ENCODE data around the gene CDC42EP4.

CDC42EP4 gene

DNA sequence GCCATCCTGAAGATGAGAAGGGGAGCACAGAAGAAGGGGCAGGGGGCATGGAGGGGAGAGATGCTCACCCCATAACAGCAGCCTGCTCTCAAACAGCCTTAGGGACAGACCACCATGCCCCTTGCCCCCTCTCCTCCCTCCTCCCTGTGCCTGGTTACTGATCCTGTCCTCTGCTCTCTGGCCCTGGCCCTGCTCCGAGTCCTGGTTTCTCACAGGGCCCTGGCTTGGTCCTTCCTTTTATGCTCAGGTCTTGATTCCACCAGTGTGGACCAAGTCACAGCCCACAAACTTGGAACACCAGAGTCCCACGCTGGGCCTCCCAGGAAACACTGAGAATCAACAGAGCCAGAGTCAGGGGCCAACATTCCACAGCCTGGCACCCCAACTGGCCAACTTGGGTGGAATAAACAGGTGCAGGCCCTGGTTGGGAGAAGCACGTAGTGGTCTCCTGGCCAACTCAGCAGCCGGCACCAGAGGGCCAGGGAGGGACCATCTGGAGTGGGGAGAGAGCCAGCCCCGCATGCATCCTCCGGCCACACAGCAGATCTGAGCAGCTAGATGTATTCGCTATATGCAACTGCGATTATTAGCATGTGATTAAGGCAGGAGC, 44.9 kb upstream of the CDC42EP4 start:
- TF ChIP-seq, protein P1, sequence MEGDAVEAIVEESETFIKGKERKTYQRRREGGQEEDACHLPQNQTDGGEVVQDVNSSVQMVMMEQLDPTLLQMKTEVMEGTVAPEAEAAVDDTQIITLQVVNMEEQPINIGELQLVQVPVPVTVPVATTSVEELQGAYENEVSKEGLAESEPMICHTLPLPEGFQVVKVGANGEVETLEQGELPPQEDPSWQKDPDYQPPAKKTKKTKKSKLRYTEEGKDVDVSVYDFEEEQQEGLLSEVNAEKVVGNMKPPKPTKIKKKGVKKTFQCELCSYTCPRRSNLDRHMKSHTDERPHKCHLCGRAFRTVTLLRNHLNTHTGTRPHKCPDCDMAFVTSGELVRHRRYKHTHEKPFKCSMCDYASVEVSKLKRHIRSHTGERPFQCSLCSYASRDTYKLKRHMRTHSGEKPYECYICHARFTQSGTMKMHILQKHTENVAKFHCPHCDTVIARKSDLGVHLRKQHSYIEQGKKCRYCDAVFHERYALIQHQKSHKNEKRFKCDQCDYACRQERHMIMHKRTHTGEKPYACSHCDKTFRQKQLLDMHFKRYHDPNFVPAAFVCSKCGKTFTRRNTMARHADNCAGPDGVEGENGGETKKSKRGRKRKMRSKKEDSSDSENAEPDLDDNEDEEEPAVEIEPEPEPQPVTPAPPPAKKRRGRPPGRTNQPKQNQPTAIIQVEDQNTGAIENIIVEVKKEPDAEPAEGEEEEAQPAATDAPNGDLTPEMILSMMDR (conservative IDR thresholded peaks at IDR 0.05), result no peak
- TF ChIP-seq ZFX (IDR thresholded peaks at IDR 0.05), result no peak
- H3K27ac ChIP-seq, result no peak overlapping the region

DNA sequence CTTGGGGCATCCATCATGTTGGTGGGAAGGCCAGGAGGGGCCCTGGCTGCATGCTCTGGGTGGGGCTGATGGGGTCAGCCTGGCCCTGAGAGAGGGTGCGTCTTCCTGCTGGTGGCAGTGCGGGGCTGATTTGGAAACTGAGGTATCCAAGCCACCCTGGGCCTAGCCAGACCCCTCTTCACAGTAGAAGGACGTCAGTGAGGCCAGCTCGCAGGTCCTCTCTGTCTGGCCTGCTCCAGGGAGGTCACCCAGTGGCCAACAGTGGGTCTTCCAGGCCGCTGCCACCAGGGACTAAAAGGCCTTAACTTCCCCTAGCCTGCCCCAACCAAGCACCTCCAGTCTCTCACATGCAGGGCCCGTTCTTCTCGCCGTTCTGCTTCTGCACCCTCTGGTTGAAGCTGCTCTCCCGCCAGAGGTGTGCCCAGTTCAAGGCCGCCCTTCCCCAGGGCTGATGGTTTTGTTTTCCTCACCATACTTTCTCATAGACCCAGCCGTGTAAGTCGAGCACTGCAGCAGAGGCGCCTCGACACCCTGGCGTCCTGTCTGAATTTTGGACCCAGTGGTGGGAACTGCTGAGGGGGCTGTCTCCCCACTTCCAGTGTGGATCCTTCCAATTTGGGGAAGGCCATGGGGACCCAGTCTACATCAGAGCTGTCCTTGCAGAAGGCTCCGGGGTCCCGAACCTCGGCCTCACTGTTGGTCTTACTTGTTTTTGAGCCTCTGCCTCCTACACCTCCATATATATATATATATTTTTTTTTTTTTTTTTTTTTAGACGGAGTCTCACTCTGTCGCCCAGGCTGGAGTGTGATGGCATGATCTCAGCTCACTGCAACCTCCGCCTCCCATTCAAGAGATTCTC, 42.9 kb upstream of the CDC42EP4 start:
- TF ChIP-seq ZFX (IDR thresholded peaks at IDR 0.05), result no peak
- TF ChIP-seq, protein P1 (conservative IDR thresholded peaks at IDR 0.05), result no peak
- no peak overlapping the region for H3K27ac ChIP-seq

DNA sequence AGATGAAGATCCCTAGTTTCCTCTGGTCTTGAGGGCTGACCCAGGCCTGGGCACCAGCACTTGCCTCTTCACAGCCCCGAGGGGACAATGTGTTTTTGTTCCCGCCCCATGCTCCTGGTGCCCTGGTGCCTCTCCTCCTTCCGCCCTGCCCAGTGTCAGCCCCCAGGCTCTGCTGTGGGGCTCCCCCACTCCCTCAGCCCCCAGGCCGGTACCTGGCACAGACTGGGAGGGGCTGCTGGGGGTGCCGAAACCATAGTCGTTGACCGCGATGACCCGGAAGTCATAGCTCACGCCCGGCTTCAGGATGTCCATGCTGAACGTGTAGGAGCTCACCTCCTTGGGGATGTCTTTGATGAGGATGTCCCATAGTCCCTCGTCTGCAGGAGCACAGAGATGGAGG, 40.5 kb upstream of the CDC42EP4 start:
- no peak overlapping the region for H3K27ac ChIP-seq
- TF ChIP-seq ZFX (IDR thresholded peaks at IDR 0.05), result no peak
- TF ChIP-seq, protein P1 (conservative IDR thresholded peaks at IDR 0.05), result no peak

DNA sequence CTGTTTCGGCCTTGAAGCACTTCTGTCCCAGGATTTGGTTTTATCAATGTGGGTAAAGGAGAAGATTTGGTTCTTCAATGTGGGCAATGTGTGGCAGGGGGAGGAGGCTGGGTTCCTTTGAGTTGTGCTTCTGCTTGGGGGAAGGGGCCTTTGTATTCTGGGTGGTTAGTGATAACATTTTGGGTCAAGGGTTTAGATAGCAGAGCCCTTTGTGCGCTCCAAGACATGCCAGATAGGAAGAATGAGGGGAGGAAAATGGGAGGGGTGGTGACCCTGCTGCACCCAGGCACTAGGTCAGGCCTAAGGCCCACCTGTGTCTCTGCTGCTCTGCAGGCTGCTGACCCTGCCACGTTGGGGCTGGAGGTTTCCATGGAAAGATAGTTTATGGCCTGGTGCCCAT, 40.0 kb upstream of the CDC42EP4 start:
- H3K27ac ChIP-seq, result no peak overlapping the region
- TF ChIP-seq, protein P1 (conservative IDR thresholded peaks at IDR 0.05), result no peak
- TF ChIP-seq ZFX (IDR thresholded peaks at IDR 0.05), result no peak

DNA sequence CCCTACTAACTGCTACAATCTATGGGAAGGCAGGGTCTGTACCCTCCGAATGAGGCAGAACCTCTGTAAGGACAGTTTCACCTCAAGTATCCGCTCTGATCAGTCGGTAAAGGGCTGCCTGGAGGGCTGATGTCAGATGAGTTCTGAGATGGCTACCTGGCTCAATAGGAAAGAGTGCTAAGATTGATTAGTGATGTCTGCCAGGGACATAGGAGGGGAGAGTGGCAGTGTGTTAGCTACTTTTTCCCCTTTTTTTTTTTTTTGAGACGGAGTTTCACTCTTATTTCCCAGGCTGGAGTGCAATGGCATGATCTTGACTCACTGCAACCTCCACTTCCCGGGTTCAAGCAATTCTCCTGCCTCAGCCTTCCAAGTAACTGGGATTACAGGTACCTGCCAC, 39.1 kb upstream of the CDC42EP4 start:
- TF ChIP-seq, protein P1 (conservative IDR thresholded peaks at IDR 0.05), result no peak
- no peak overlapping the region for H3K27ac ChIP-seq

DNA sequence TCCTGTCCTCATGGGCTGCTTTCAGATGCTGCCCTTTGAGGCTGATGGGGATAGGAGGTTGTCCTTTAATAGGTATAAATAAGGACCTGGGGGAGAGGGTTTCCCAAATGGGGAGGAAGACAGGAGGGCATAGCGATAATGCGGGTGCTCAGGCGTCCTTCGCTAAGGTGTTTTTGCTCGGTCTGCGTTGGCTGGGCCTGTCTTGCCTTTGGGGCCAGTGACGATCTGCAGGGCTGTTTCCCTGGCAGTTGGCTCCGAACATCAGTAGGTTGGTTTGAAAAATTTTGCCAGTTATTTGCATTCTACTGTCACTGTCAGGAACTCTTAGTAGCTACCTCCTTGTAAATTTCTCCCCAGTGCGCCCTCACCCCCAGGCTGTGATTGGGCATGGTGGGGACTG, 37.8 kb upstream of the CDC42EP4 start:
- TF ChIP-seq, protein P1 (conservative IDR thresholded peaks at IDR 0.05), result no peak
- no peak overlapping the region for H3K27ac ChIP-seq

DNA sequence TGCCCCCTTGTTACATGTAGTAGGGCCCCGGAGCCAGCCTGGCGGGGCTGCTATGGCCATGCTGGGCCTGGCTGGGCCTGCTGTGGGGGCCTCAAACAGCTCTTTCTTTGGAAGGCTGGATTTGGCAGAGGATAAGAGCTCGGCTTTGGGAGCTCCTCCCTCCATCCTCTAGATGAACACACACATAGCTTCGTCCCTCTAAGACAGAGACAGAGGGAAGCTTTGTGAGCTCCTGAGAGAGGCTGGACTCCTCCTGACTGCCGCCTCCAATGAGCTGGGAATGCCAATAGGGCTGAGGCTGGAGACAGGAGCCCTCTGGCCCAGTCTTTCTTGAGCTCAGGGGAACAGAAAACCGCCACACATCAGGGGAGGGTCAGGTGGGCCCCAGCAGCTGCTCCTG, 37.3 kb upstream of the CDC42EP4 start:
- no peak overlapping the region for H3K27ac ChIP-seq
- TF ChIP-seq ZFX (IDR thresholded peaks at IDR 0.05), result no peak
- TF ChIP-seq, protein P1 (conservative IDR thresholded peaks at IDR 0.05), result no peak
